H1 (cell line): ENCODE measurements around the gene ELMO2. TPM values are rescaled to one million over a fixed set of nuclear protein-coding genes. Genes with fewer than 3 reads are reported as not detected.

Source experiments
- CTCF ChIA-PET: fragments of 300-600 bp; sonication (Branson Sonifier 250); formaldehyde crosslinking; loops from one replicate; lab custom pipeline; 2021; ENCODE audit not compliant: partially characterized antibody; lab: Charles Lee
- POLR2A ChIA-PET: fragments of 300-600 bp; sonication (Branson Sonifier 250); formaldehyde crosslinking; loops from one replicate; lab custom pipeline; 2021; ENCODE audit warnings: inconsistent platforms; ENCODE audit not compliant: partially characterized antibody; lab: Charles Lee
- DNase-seq, 2 experiments: peaks; one replicate each; pipeline versions ENCODE4 v3.0.0 to v3.0.0-alpha.2; 2010 to 2022; ENCODE audit warnings: low spot score in 2 of 2, low read depth in 1 of 2, mixed read lengths in 1 of 2
- FAIRE-seq: peaks from 2 replicates; lab custom pipeline; 2011; peaks lifted over from hg19 to GRCh38; lab: Jason Lieb, UNC
- H2AFZ ChIP-seq: 2 replicates; pipeline ENCODE4 v1.8.1; 2012; ENCODE audit warnings: low read length, inconsistent platforms
- H2AK5ac ChIP-seq: 2 replicates; pipeline ENCODE4 v1.6.1; 2013; ENCODE audit warnings: low read depth, low read length
- H2BK120ac ChIP-seq: replicated peaks from 2 replicates; pipeline ENCODE3; 2013; ENCODE audit warnings: low read depth, low read length, inconsistent platforms
- H2BK12ac ChIP-seq: 2 replicates; pipeline ENCODE4 v1.6.1; 2013; ENCODE audit warnings: low read depth, low read length
- H2BK15ac ChIP-seq: 2 replicates; pipeline ENCODE4 v1.6.1; 2013; ENCODE audit warnings: low read length
- H2BK20ac ChIP-seq: 2 replicates; pipeline ENCODE4 v1.6.1; 2013; ENCODE audit warnings: low read length
- H2BK5ac ChIP-seq: 2 replicates; pipeline ENCODE4 v1.6.1; 2013; ENCODE audit warnings: low read depth, low read length
- H3K14ac ChIP-seq: 2 replicates; pipeline ENCODE4 v1.6.1; 2013; ENCODE audit warnings: inconsistent platforms; ENCODE audit not compliant: insufficient read length
- H3K18ac ChIP-seq: 2 replicates; pipeline ENCODE4 v1.6.1; 2013; ENCODE audit warnings: low read length; ENCODE audit errors: extremely low read depth
- H3K23ac ChIP-seq: 2 replicates; pipeline ENCODE4 v1.6.1; 2013; ENCODE audit warnings: inconsistent platforms; ENCODE audit not compliant: insufficient read length
- H3K23me2 ChIP-seq: 2 replicates; pipeline ENCODE4 v1.6.1; 2013; ENCODE audit warnings: low read depth, low read length
- H3K27ac ChIP-seq: 2 replicates; pipeline ENCODE4 v1.6.1; 2011; ENCODE audit warnings: low read depth, low read length, inconsistent platforms
- H3K27me3 ChIP-seq, 4 experiments: replicated peaks in 1 of 4; 1 replicate in 1 of 4; 2 replicates in 3 of 4; pipeline versions ENCODE4 v1.6.1 to v1.8.1; 2011 to 2013; ENCODE audit warnings: low read length in 3 of 4, mild to moderate bottlenecking in 3 of 4, inconsistent platforms in 2 of 4, mixed read lengths in 2 of 4, moderate library complexity in 1 of 4; ENCODE audit not compliant: control insufficient read depth in 3 of 4, insufficient read depth in 3 of 4; ENCODE audit errors: extremely low read depth in 1 of 4
- H3K36me3 ChIP-seq, 4 experiments: 2 replicates each; pipeline versions ENCODE4 v1.6.1 to v1.8.1; 2011 to 2013; ENCODE audit warnings: mild to moderate bottlenecking in 4 of 4, low read length in 3 of 4, moderate library complexity in 2 of 4, control low read depth in 1 of 4, inconsistent platforms in 1 of 4; ENCODE audit not compliant: insufficient read depth in 4 of 4, control insufficient read depth in 2 of 4
- H3K4ac ChIP-seq: replicated peaks from 2 replicates; pipeline ENCODE3; 2013; ENCODE audit warnings: low read length, low read depth, mixed read lengths, inconsistent platforms; ENCODE audit not compliant: insufficient read length
- H3K4me1 ChIP-seq, 4 experiments: replicated peaks in 1 of 4; 1 replicate in 1 of 4; 2 replicates in 3 of 4; pipeline versions ENCODE4 v1.6.1 to v1.8.1; 2011 to 2013; ENCODE audit warnings: low read length in 3 of 4, inconsistent platforms in 2 of 4, mixed read lengths in 1 of 4; ENCODE audit not compliant: insufficient read depth in 4 of 4, control insufficient read depth in 3 of 4
- H3K4me2 ChIP-seq, 2 experiments: 2 replicates each; pipeline versions ENCODE4 v1.6.1 to v1.8.1; 2011 to 2013; ENCODE audit warnings: low read depth in 2 of 2, low read length in 2 of 2, control low read depth in 1 of 2, inconsistent platforms in 1 of 2, mild to moderate bottlenecking in 1 of 2; ENCODE audit not compliant: insufficient read depth in 1 of 2
- H3K4me3 ChIP-seq, 4 experiments: fragments of 200-600, 300-600 bp in 1 of 4; sonication (generic), shearing (Covaris generic), sonication (Bioruptor Twin) in 1 of 4; 2 replicates each; pipeline versions ENCODE4 v1.5.1 to v1.8.1; 2011 to 2016; ENCODE audit warnings: low read length in 4 of 4, low read depth in 3 of 4, control low read depth in 2 of 4, inconsistent platforms in 2 of 4, mild to moderate bottlenecking in 2 of 4, mixed read lengths in 1 of 4, moderate library complexity in 1 of 4; ENCODE audit not compliant: insufficient read depth in 2 of 4; ENCODE audit errors: extremely low read depth in 1 of 4
- H3K56ac ChIP-seq: replicated peaks from 2 replicates; pipeline ENCODE3; 2013; ENCODE audit warnings: low read depth, mild to moderate bottlenecking, mixed read lengths, low read length, inconsistent platforms; ENCODE audit not compliant: insufficient read length
- H3K79me1 ChIP-seq: 2 replicates; pipeline ENCODE4 v1.6.1; 2013; ENCODE audit warnings: low read depth, low read length, control low read depth
- H3K79me2 ChIP-seq, 2 experiments: 2 replicates each; pipeline versions ENCODE4 v1.6.1 to v1.8.1; 2012 to 2013; ENCODE audit warnings: low read length in 2 of 2, mild to moderate bottlenecking in 2 of 2, inconsistent platforms in 1 of 2; ENCODE audit not compliant: insufficient read depth in 2 of 2, control insufficient read depth in 1 of 2
- H3K9ac ChIP-seq, 4 experiments: replicated peaks in 1 of 4; 1 replicate in 1 of 4; 2 replicates in 3 of 4; pipeline versions ENCODE4 v1.6.1 to v1.8.1; 2011 to 2013; ENCODE audit warnings: low read depth in 3 of 4, low read length in 3 of 4, control low read depth in 2 of 4, mild to moderate bottlenecking in 2 of 4, moderate library complexity in 2 of 4, inconsistent platforms in 1 of 4; ENCODE audit errors: extremely low read depth in 1 of 4
- H3K9me3 ChIP-seq, 2 experiments: 2 replicates each; pipeline versions ENCODE4 v1.6.1 to v1.8.1; 2012 to 2013; ENCODE audit warnings: mild to moderate bottlenecking in 2 of 2, moderate library complexity in 2 of 2, control low read depth in 1 of 2, inconsistent platforms in 1 of 2, low read depth in 1 of 2, low read length in 1 of 2, mixed read lengths in 1 of 2; ENCODE audit not compliant: insufficient read depth in 2 of 2
- H4K20me1 ChIP-seq, 2 experiments: replicated peaks in 1 of 2; 2 replicates each; pipeline versions ENCODE3 to v1.8.1; 2011 to 2013; ENCODE audit warnings: inconsistent platforms in 2 of 2, low read length in 2 of 2, mild to moderate bottlenecking in 1 of 2; ENCODE audit not compliant: insufficient read depth in 2 of 2, control insufficient read depth in 1 of 2
- H4K5ac ChIP-seq: 2 replicates; pipeline ENCODE4 v1.6.1; 2013; ENCODE audit warnings: low read length, low read depth, mixed read lengths, inconsistent platforms; ENCODE audit not compliant: insufficient read length
- H4K8ac ChIP-seq: 2 replicates; pipeline ENCODE4 v1.8.0; 2013; ENCODE audit warnings: mild to moderate bottlenecking, moderate library complexity, low read length, inconsistent platforms; ENCODE audit not compliant: insufficient read depth; ENCODE audit errors: extremely low read depth
- H4K91ac ChIP-seq: replicated peaks from 2 replicates; pipeline ENCODE3; 2013; ENCODE audit warnings: low read length, mixed read lengths, inconsistent platforms; ENCODE audit not compliant: insufficient read length
- WGBS, 2 experiments: shearing (Covaris generic) in 1 of 2; methylation state at CpG; one replicate each; pipeline versions ENCODE4 v1.1.6 to v1.1.7; 2013 to 2015; ENCODE audit warnings: low lambda C conversion rate in 2 of 2, mixed read lengths in 2 of 2, inconsistent platforms in 1 of 2, low coverage in 1 of 2, missing lambda C conversion rate in 1 of 2; ENCODE audit not compliant: insufficient replicate concordance in 2 of 2, insufficient coverage in 1 of 2, insufficient read length in 1 of 2; ENCODE audit errors: extremely low coverage in 1 of 2, missing lambda C conversion rate in 1 of 2; 5-methylcytosine and 5-hydroxymethylcytosine counted together
- polyA plus RNA-seq, 7 experiments: library from polyadenylated mRNA; depleted of rRNA in 3 of 7; stranded (reverse) in 5 of 7; unstranded in 2 of 7; fragments of >200 nt in 5 of 7; fragments of 200-250 nt in 2 of 7; gene quantifications; 1 replicate in 5 of 7; 2 replicates in 1 of 7; 4 replicates in 1 of 7; pipeline versions ENCODE4 v1.2.1 to v1.2.3, GENCODE V29; 2011 to 2013; ENCODE audit warnings: missing spikeins in 2 of 7, mixed read lengths in 2 of 7
- total RNA-seq: library from RNA; stranded (reverse); fragmentation: NEBNext Ultra II Directional; extraction: Animal tissue kit (Norgen Biotek cat#: 25700); gene quantifications from 2 replicates; pipeline ENCODE4 v1.2.1, GENCODE V29; 2021

ELMO2 gene
- total and polyA plus RNA-seq, 2 of the 8 experiments (the other 6 are each of a cell fraction or from before 2014, with no cell fraction given): 34.3 to 39.7 TPM

- peaks cover 1 to 6% (median 4%) of the 10 kb centered on the region in 4 experiments; a peak in 3 of 7 replicates for H3K4me1 ChIP-seq
- peaks cover 0 to 9% (median 0%) of the 10 kb centered on the region in 4 experiments; a peak in 2 of 8 replicates for H3K36me3 ChIP-seq
- ChIA-PET POLR2A (interaction anchor here (0.8 to 1.3 kb wide), 5 partner anchors 14 to 85 kb away, joined by 3 to 4 read pairs (median 4); no protein-coding TSS in a partner anchor), CTCF (interaction anchor here (0.8 to 1.6 kb wide), 8 partner anchors 11 to 117 kb away, joined by 3 to 7 read pairs (median 4); no protein-coding TSS in a partner anchor)
- H3K23ac ChIP-seq: no peak overlapping the region
- H3K9ac ChIP-seq: no peak overlapping the region
- peaks cover 18% of the 10 kb centered on the region for H3K79me1 ChIP-seq
- no peak overlapping the region for H4K8ac ChIP-seq
- no peaks in the 10 kb centered on the region for H3K27me3 ChIP-seq
- no peak overlapping the region for H4K91ac ChIP-seq
- no peak overlapping the region for H3K56ac ChIP-seq
- 51% methylated on average over 6 of the region's 6 CpGs; no CpG with 5 or more reads in 1 of the 2 experiments for WGBS, 2 experiments
- H3K27ac ChIP-seq: no peak overlapping the region
- peak overlapping the region; percentile 19; the same call in 1 of the 2 replicates for H2BK12ac ChIP-seq
- H3K14ac ChIP-seq: no peak overlapping the region
- no peak overlapping the region for H2BK5ac ChIP-seq
- DNase-seq (no peak), FAIRE-seq (no peak)
- no peak overlapping the region for H2BK20ac ChIP-seq
- H2BK15ac ChIP-seq: no peak overlapping the region
- peak overlapping the region; percentile 44 to 61 for H3K4me2 ChIP-seq
- peak overlapping the region in 1 of 4 experiments; percentile 29; a peak in 2 of 8 replicates for H3K4me3 ChIP-seq
- H3K18ac ChIP-seq: no peak overlapping the region
- no peak overlapping the region for H2BK120ac ChIP-seq
- H4K5ac ChIP-seq: no peak overlapping the region
- peaks cover 5 to 64% of the 10 kb centered on the region in 2 experiments for H3K79me2 ChIP-seq
- H4K20me1 ChIP-seq: peaks cover 2 to 12% of the 10 kb centered on the region in 2 experiments
- no peak overlapping the region for H3K4ac ChIP-seq
- no peak overlapping the region for H2AK5ac ChIP-seq
- H3K9me3 ChIP-seq: no peaks in the 10 kb centered on the region
- H2AFZ ChIP-seq: no peak overlapping the region
- H3K23me2 ChIP-seq: peaks cover 2% of the 10 kb centered on the region; the same call in 1 of the 2 replicates
Observed at GRCh38 chr20:46400828-46401477, 5.5 kb downstream of the ELMO2 start.
